ENCODE measurements around the gene MAD1L1.

MAD1L1 gene

DNA sequence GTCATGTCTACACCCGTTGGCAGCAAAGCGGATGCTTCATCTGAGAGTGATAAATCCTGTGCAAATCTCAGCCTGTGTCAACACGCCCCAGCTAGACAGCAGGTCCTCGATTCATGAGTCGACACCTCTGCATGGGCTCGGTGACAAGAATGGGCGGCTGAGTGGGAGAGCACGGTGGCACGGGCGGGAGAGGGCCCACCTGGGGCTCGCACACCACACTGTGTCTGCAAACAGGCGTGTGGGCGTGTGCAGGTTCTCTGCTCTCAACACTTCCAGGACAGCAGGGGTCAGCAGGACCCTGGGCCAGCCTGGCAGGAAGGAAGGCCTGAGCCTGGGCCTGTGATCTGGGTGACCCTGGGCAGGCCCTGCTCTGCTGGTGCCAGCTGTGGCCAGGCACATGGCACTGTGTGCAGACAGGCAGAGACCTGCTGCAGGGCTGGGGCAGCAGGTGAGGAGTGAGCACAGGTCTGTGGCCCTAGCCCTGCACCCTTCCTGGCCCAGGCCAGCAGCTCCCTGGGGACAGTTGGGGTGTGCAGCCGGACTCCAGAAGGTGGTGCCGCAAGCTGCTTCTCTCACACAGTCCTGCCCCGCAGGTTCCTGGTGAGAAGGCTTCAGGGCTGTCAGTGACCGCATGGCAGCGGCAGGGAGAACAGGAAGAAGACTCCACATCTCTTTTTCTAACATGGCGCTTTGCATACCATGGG, 346.2 kb downstream of the MAD1L1 start:
- Histone ChIP-seq H3K4me1 (ENCODE audit: insufficient read depth, low read length) (peaks cover 59% of the 10 kb centered on the region), H3K4me2 (ENCODE audit: insufficient read depth, low read length) (no peak overlapping the region), H3K9me3 (ENCODE audit: insufficient read depth, low read length, severe bottlenecking) (peaks cover 18% of the 10 kb centered on the region), H3K27ac (ENCODE audit: low read length) (peak overlapping the region; percentile 59), H4K20me1 (ENCODE audit: insufficient read depth, low read length) (peaks cover 27% of the 10 kb centered on the region), H3K27me3 (ENCODE audit: insufficient read depth, low read length, poor library complexity) (no peaks in the 10 kb centered on the region), H2AFZ (ENCODE audit: low read depth, low read length) (no peak overlapping the region), H3K4me3 (ENCODE audit: low read depth in 1 of 2, low read length in 2 of 2) (no peak overlapping the region), H3K36me3 (ENCODE audit: insufficient read depth, low read length) (peaks cover 69% of the 10 kb centered on the region), H3K79me2 (ENCODE audit: insufficient read depth, low read length) (peaks cover 25% of the 10 kb centered on the region), H3K9ac (ENCODE audit: low read depth, low read length) (no peak overlapping the region)
- ATAC-seq (ENCODE audit: insufficient read depth, low read depth) (no peak), DNase-seq (no peak)
- no peak for TF ChIP-seq EZH2 (IDR thresholded peaks at IDR 0.05; ENCODE audit: borderline replicate concordance, low read depth, low read length, severe bottlenecking)
- TF ChIP-seq, protein P1, sequence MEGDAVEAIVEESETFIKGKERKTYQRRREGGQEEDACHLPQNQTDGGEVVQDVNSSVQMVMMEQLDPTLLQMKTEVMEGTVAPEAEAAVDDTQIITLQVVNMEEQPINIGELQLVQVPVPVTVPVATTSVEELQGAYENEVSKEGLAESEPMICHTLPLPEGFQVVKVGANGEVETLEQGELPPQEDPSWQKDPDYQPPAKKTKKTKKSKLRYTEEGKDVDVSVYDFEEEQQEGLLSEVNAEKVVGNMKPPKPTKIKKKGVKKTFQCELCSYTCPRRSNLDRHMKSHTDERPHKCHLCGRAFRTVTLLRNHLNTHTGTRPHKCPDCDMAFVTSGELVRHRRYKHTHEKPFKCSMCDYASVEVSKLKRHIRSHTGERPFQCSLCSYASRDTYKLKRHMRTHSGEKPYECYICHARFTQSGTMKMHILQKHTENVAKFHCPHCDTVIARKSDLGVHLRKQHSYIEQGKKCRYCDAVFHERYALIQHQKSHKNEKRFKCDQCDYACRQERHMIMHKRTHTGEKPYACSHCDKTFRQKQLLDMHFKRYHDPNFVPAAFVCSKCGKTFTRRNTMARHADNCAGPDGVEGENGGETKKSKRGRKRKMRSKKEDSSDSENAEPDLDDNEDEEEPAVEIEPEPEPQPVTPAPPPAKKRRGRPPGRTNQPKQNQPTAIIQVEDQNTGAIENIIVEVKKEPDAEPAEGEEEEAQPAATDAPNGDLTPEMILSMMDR (IDR thresholded peaks at IDR 0.05; ENCODE audit: borderline replicate concordance, extremely low read depth, low read length, poor library complexity, severe bottlenecking) = no peak

DNA sequence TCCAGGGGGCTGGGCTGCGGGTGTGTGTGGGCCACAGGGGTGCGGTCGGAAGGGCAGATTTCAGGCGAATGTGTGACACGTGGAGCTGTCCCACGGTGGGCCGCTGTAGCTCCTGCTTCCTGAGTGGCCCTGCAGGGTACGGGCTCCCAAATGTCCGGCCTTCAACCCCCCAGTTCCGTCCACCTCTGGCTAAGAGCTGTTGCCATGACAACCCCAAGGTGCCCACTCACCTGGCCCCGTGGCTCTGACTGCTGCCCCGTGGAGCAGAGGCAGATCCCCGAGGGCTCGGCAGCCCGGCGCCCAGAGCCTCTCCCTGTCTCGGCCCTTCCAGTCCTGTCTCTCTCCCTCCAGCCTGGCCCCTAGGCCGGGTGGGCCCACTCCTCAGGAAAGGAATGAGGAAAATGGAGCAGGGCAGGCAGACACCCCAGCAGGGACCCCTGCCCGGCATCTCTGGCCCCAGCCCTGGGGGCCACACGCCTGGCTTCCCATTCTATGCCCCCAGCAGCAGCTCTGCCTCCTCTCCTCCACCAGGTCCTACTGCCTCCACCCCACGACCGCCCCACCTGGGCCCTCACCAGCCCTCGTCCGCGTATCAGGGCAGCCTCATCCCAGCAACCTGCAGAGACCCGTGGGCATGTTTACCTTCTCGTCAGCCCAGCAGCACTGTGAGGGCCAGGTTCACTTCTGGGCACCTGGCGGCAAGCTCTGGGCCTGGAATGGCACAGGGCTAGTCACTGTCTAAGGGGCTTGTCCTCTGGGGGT, 347.1 kb downstream of the MAD1L1 start:
- Histone ChIP-seq H3K4me1 (ENCODE audit: insufficient read depth, low read length) (peaks cover 62% of the 10 kb centered on the region), H3K79me2 (ENCODE audit: insufficient read depth, low read length) (peaks cover 28% of the 10 kb centered on the region), H3K9ac (ENCODE audit: low read depth, low read length) (no peak overlapping the region), H3K27ac (ENCODE audit: low read length) (peak overlapping the region; percentile 75), H3K36me3 (ENCODE audit: insufficient read depth, low read length) (peaks cover 71% of the 10 kb centered on the region), H4K20me1 (ENCODE audit: insufficient read depth, low read length) (peaks cover 27% of the 10 kb centered on the region), H3K4me2 (ENCODE audit: insufficient read depth, low read length) (no peak overlapping the region), H3K27me3 (ENCODE audit: insufficient read depth, low read length, poor library complexity) (no peaks in the 10 kb centered on the region), H2AFZ (ENCODE audit: low read depth, low read length) (no peak overlapping the region), H3K9me3 (ENCODE audit: insufficient read depth, low read length, severe bottlenecking) (peaks cover 18% of the 10 kb centered on the region), H3K4me3 (ENCODE audit: low read depth in 1 of 2, low read length in 2 of 2) (no peak overlapping the region)
- no peak for ATAC-seq (ENCODE audit: insufficient read depth, low read depth)
- DNase-seq = no peak
- TF ChIP-seq, protein P1 (IDR thresholded peaks at IDR 0.05; ENCODE audit: borderline replicate concordance, extremely low read depth, low read length, poor library complexity, severe bottlenecking) = no peak
- TF ChIP-seq EZH2 (IDR thresholded peaks at IDR 0.05; ENCODE audit: borderline replicate concordance, low read depth, low read length, severe bottlenecking) = no peak

GRCh38 chr7:1884583-1885350, 348.0 kb downstream of the MAD1L1 start:
- Histone ChIP-seq H4K20me1 (ENCODE audit: insufficient read depth, low read length) (peaks cover 27% of the 10 kb centered on the region), H3K9ac (ENCODE audit: low read depth, low read length) (0 out of 2 replicates have a peak overlapping the region, but pooled peaks have one; percentile 24), H3K4me3 (ENCODE audit: low read depth in 1 of 2, low read length in 2 of 2) (no peak overlapping the region), H3K27ac (ENCODE audit: low read length) (peak overlapping the region; percentile 75), H3K27me3 (ENCODE audit: insufficient read depth, low read length, poor library complexity) (no peaks in the 10 kb centered on the region), H3K4me1 (ENCODE audit: insufficient read depth, low read length) (peaks cover 62% of the 10 kb centered on the region), H2AFZ (ENCODE audit: low read depth, low read length) (no peak overlapping the region), H3K4me2 (ENCODE audit: insufficient read depth, low read length) (no peak overlapping the region), H3K9me3 (ENCODE audit: insufficient read depth, low read length, severe bottlenecking) (peaks cover 18% of the 10 kb centered on the region), H3K79me2 (ENCODE audit: insufficient read depth, low read length) (peaks cover 28% of the 10 kb centered on the region), H3K36me3 (ENCODE audit: insufficient read depth, low read length) (peaks cover 72% of the 10 kb centered on the region)
- no peak for DNase-seq
- ATAC-seq (ENCODE audit: insufficient read depth, low read depth) = no peak
- TF ChIP-seq, protein P1 (IDR thresholded peaks at IDR 0.05; ENCODE audit: borderline replicate concordance, extremely low read depth, low read length, poor library complexity, severe bottlenecking) = no peak
- no peak for TF ChIP-seq EZH2 (IDR thresholded peaks at IDR 0.05; ENCODE audit: borderline replicate concordance, low read depth, low read length, severe bottlenecking)

All from DND-41 (cell line).